Glutamatergic neuron (in vitro differentiated cells): ENCODE data around the gene MROH7. TPM values are rescaled to one million over a fixed set of nuclear protein-coding genes. Genes with fewer than 3 reads are reported as not detected.

Experiments
- DNase-seq: peaks from one replicate; pipeline ENCODE4 v3.0.0; 2022
- H3K27ac Mint-ChIP-seq: one replicate; pipeline ENCODE4 v1.8.0; 2020; ENCODE audit warnings: mild to moderate bottlenecking, mixed read lengths, inconsistent platforms; ENCODE audit not compliant: unreplicated experiment
- H3K27me3 Mint-ChIP-seq: one replicate; pipeline ENCODE4 v1.8.0; 2020; ENCODE audit warnings: mild to moderate bottlenecking, moderate library complexity, mixed read lengths, inconsistent platforms; ENCODE audit not compliant: unreplicated experiment
- H3K36me3 Mint-ChIP-seq: one replicate; pipeline ENCODE4 v1.8.0; 2020; ENCODE audit warnings: mild to moderate bottlenecking, mixed read lengths, inconsistent platforms; ENCODE audit not compliant: unreplicated experiment
- H3K4me1 Mint-ChIP-seq: one replicate; pipeline ENCODE4 v1.8.0; 2020; ENCODE audit warnings: mild to moderate bottlenecking, low read depth, mixed read lengths, inconsistent platforms; ENCODE audit not compliant: unreplicated experiment
- H3K4me3 Mint-ChIP-seq: one replicate; pipeline ENCODE4 v1.8.0; 2020; ENCODE audit warnings: mild to moderate bottlenecking, mixed read lengths, inconsistent platforms; ENCODE audit not compliant: unreplicated experiment
- H3K9me3 Mint-ChIP-seq: one replicate; pipeline ENCODE4 v1.8.0; 2020; ENCODE audit warnings: mild to moderate bottlenecking, moderate library complexity, mixed read lengths, inconsistent platforms; ENCODE audit not compliant: unreplicated experiment
- total RNA-seq: library from RNA; stranded (reverse); fragmentation: NEBNext Ultra II Directional; extraction: Animal tissue kit (Norgen Biotek cat#: 25700); gene quantifications from one replicate; pipeline ENCODE4 v1.2.1, GENCODE V29; 2021; ENCODE audit not compliant: unreplicated experiment
- TF ChIP-seq, protein P1 (sequence below): fragments of 200-600 bp; sonication (generic); IDR thresholded peaks from one replicate; pipeline ENCODE4 v1.5.0; 2021; ENCODE audit not compliant: partially characterized antibody, unreplicated experiment

MROH7 gene
- total RNA-seq, 1 donor from 2014 or later: not detected

- no peak overlapping the region for H3K4me3 Mint-ChIP-seq
- H3K27ac Mint-ChIP-seq: no peak overlapping the region
- TF ChIP-seq, protein P1, sequence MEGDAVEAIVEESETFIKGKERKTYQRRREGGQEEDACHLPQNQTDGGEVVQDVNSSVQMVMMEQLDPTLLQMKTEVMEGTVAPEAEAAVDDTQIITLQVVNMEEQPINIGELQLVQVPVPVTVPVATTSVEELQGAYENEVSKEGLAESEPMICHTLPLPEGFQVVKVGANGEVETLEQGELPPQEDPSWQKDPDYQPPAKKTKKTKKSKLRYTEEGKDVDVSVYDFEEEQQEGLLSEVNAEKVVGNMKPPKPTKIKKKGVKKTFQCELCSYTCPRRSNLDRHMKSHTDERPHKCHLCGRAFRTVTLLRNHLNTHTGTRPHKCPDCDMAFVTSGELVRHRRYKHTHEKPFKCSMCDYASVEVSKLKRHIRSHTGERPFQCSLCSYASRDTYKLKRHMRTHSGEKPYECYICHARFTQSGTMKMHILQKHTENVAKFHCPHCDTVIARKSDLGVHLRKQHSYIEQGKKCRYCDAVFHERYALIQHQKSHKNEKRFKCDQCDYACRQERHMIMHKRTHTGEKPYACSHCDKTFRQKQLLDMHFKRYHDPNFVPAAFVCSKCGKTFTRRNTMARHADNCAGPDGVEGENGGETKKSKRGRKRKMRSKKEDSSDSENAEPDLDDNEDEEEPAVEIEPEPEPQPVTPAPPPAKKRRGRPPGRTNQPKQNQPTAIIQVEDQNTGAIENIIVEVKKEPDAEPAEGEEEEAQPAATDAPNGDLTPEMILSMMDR: no peak
- peaks cover 6% of the 10 kb centered on the region for H3K27me3 Mint-ChIP-seq
- H3K4me1 Mint-ChIP-seq: peaks cover 4% of the 10 kb centered on the region
- no peaks in the 10 kb centered on the region for H3K36me3 Mint-ChIP-seq
- H3K9me3 Mint-ChIP-seq: peaks cover 3% of the 10 kb centered on the region
- no peak for DNase-seq
Observed at GRCh38 chr1:54683453-54683852, 41.9 kb downstream of the MROH7 start.

- H3K27ac Mint-ChIP-seq: no peak overlapping the region
- TF ChIP-seq, protein P1: no peak
- H3K27me3 Mint-ChIP-seq: peaks cover 6% of the 10 kb centered on the region
- H3K4me3 Mint-ChIP-seq: no peak overlapping the region
- H3K4me1 Mint-ChIP-seq: peaks cover 4% of the 10 kb centered on the region
- H3K9me3 Mint-ChIP-seq: peaks cover 2% of the 10 kb centered on the region
- no peak for DNase-seq
- H3K36me3 Mint-ChIP-seq: no peaks in the 10 kb centered on the region
Observed at GRCh38 chr1:54685335-54685905, 43.8 kb downstream of the MROH7 start.

- Mint-ChIP-seq H3K9me3 (peaks cover 2% of the 10 kb centered on the region), H3K4me1 (peaks cover 4% of the 10 kb centered on the region), H3K27ac (no peak overlapping the region), H3K27me3 (peaks cover 6% of the 10 kb centered on the region), H3K4me3 (no peak overlapping the region), H3K36me3 (no peaks in the 10 kb centered on the region)
- TF ChIP-seq, protein P1: no peak
- DNase-seq: no peak
Observed at GRCh38 chr1:54686155-54686554, 44.6 kb downstream of the MROH7 start.

DNA sequence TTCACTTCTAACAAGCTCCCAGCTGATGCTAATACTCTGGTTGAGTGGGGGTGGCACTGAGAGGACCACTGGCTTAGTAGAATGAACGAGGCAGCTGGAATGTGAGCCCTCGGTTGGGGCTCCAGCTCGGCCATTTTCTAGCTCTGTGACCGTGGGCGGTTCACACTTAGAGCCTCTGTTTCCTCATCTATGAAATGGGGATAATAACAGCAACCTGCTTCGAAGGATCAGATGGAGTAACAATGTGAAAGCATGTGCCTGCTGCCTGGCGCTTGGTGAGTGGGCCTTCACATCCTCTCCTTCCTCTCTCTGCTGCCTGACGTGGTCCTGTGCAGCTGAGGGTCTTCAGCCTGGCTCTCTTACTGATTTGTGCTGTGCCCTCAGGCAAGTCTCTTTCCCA is 53.2 kb downstream of the MROH7 start:
- H3K9me3 Mint-ChIP-seq: peaks cover 1% of the 10 kb centered on the region
- H3K4me1 Mint-ChIP-seq: peaks cover 3% of the 10 kb centered on the region
- no peak overlapping the region for H3K27ac Mint-ChIP-seq
- TF ChIP-seq, protein P1: no peak
- no peak for DNase-seq
- no peaks in the 10 kb centered on the region for H3K36me3 Mint-ChIP-seq
- no peak overlapping the region for H3K4me3 Mint-ChIP-seq
- peaks cover 6% of the 10 kb centered on the region for H3K27me3 Mint-ChIP-seq

DNA sequence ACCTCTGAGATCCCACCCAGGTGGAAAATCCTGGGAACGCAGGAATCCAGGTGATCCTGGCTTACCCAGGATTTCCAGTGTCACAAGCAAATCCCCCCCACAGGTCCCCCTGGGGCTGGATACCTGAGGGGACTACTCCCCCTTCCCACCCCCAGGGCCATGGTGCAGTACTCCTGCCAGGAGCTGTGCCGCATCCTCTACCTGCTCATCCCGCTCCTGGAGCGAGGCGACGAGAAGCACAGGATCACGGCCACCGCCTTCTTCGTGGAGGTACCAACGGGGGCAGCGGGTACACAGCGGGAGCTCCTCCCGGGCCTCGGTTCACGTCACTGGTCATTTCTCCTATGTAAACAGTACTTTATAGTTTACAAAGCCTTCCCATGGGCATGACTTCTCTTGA is 53.6 kb downstream of the MROH7 start:
- TF ChIP-seq, protein P1: no peak
- Mint-ChIP-seq H3K36me3 (no peaks in the 10 kb centered on the region), H3K9me3 (peaks cover 1% of the 10 kb centered on the region), H3K27ac (no peak overlapping the region), H3K4me3 (no peak overlapping the region), H3K4me1 (peaks cover 7% of the 10 kb centered on the region), H3K27me3 (peaks cover 8% of the 10 kb centered on the region)
- no peak for DNase-seq
